Adrenal gland (tissue), 5 donors: ENCODE results near the gene SLC35A5.

Experiments used
- POLR2A ChIP-seq, 2 donors: fragments of 450-650 bp; IDR thresholded peaks; one replicate each; pipeline ENCODE4 v1.6.1; 2017; ENCODE audit warnings: antibody characterized with exemption in 2 of 2, mild to moderate bottlenecking in 2 of 2, moderate library complexity in 1 of 2
- TF ChIP-seq, protein P1 (sequence below), 6 experiments: fragments of 450-650 bp in 4 of 6; fragments of 200-600 bp in 2 of 6; sonication (generic) in 1 of 6; IDR thresholded peaks; 1 replicate in 5 of 6; 2 replicates in 1 of 6; pipeline versions ENCODE4 v1.5.1 to v1.8.0; 2016 to 2021; ENCODE audit warnings: antibody characterized with exemption in 6 of 6, mild to moderate bottlenecking in 2 of 6, moderate library complexity in 1 of 6
- donor health status: DM: no; HTN: no; CAD: no.

DNA sequence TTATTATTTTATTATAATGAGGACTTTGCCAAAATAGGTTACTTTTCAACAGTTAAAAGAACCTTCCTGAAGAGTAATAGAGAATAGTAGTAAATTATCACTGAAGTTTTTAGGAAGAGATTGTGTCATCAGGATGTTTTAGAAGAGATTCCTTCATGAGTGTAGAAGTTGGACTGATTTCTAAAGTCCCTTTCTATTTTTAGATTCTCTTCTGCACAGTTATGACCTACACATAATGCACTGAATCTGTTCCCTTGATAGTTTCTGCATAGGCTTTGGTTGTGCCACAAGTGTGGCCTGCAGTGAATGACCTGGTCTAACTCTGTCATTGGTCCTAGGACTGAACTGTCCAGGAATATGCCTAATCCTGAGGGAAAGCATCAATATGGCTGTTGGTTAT, 23.9 kb downstream of the SLC35A5 start:
- TF ChIP-seq, protein P1, sequence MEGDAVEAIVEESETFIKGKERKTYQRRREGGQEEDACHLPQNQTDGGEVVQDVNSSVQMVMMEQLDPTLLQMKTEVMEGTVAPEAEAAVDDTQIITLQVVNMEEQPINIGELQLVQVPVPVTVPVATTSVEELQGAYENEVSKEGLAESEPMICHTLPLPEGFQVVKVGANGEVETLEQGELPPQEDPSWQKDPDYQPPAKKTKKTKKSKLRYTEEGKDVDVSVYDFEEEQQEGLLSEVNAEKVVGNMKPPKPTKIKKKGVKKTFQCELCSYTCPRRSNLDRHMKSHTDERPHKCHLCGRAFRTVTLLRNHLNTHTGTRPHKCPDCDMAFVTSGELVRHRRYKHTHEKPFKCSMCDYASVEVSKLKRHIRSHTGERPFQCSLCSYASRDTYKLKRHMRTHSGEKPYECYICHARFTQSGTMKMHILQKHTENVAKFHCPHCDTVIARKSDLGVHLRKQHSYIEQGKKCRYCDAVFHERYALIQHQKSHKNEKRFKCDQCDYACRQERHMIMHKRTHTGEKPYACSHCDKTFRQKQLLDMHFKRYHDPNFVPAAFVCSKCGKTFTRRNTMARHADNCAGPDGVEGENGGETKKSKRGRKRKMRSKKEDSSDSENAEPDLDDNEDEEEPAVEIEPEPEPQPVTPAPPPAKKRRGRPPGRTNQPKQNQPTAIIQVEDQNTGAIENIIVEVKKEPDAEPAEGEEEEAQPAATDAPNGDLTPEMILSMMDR (IDR thresholded peaks at IDR 0.05), result no peak
- no peak for TF ChIP-seq POLR2A (IDR thresholded peaks at IDR 0.05)
